Measurements from ENCODE around the gene FTHL17.
A peak's percentile ranks its signal among the peaks of the same experiment; 100 is the strongest.

FTHL17 gene

DNA sequence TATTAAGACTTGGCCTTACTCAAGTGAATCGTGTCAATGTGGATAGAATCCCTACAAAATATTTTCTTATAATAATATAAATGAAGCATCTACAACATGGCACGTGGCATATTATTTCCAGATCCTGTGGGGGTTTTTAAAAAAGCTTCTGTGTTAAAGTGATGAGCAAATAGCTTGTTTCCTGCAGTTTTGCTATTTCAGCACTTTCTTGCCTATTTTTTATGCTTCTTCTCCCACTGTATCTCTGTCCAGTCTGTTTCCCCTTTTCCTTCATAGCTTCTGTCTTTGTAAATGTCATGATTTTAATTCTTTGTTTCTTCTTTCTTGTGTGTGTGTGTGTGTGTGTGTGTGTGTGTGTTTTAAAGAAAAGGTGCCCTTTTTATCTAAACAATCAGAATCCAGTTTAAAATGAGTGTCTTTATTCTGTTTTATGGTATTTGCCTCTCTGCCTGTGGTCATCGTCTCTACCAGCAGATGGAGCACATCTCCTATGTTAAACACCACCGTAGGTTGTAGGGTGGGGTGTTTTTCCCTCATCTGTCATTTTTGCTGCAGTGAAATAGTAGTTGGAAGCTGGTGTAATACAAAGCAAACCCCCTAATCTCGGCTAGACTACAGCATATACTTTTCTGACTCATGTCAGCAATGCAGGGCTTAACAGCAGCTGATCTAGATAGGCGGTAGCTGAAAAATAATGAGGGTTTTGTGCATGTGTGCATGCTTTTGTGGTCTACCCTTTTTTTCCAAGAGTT, 33.1 kb downstream of the FTHL17 start:
- DNase-seq (ENCODE audit: low read depth in 4 of 4, low spot score in 1 of 4), result peak in 2 of 4 experiments; percentile 0 to 2

DNA sequence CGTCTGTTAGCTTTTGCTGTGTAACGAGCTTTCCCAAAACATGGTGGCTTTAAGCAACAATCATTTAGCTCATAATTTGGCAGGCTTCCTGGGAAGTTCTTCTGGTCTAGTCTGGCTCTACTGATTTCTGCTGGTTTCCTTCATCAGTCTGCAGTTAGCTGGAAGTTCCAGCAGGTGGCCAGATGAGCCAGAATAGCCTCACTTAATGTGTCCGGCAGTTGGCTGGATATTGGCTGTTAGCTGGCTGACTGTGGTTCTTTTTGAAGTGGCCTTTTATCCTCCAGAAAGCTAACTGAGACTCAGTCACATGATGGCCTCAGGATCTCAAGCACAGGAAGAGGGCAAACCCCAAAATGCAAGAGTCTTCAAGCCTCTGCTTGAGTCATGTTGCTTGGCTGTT, 34.9 kb downstream of the FTHL17 start:
- DNase-seq (ENCODE audit: low read depth in 4 of 4, low spot score in 1 of 4), result no peak

DNA sequence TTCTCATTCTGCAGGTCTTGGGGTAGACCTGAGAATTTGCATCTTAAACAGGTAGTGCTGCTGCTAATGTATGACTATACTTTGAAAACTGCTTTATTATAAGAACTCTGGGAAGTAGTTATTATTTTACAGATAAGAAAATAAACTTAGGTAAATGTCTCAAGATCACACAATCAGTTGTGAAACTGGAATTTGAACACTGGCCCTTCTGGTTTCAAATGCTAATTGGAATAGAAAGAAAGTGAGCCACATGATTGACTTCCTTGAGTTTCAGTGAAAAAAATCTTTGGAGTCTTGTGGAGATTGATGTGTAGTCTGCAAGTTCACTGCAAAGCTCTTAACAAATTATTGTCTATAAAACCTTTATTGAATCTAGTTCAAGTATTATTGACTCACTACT, 44.5 kb downstream of the FTHL17 start:
- DNase-seq (ENCODE audit: low read depth in 4 of 4, low spot score in 1 of 4), result no peak

DNA sequence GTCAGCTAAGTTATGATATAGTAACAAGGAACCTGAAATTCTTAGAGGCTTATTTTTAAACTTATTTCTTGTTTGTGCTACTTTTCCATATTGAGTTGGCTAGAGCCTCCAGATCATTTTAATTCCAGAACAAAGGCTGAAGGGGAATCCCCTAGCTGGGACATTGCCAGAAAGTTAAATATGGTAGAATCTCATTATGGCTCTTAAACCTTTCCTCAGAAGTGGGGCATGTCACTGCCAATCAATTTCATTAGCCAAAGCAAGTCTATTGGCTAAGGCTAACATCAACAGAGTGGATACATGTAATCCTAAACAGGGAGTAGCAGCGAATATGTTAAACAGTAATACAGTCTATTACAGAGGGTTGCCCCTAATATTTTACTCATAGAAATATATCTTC, 47.0 kb downstream of the FTHL17 start:
- DNase-seq (ENCODE audit: low read depth in 4 of 4, low spot score in 1 of 4), result no peak

DNA sequence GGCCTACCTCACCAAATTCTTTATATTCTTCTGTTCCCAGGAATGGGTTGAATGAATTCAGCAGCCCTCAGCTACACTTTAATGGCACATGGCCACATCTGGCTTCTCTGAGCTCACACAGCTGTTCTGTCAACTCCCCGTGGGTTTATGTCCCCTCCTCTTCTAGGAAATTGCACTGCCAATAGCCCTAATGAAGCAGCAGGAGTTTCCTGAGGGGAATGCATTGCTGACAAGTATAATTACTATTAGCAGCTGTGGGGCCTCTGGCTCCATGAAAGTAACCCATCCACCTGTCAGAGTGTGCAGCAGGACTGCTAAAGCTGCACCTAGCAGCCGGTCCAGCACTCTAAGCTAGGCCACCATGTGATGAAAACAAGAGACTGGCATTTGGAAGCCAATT, 50.3 kb downstream of the FTHL17 start:
- DNase-seq (ENCODE audit: low read depth in 4 of 4, low spot score in 1 of 4), result no peak
